Activated T-cell treated with anti-CD3 and anti-CD28 coated beads, Interleukin-2, amount 50 U/mL, for 4 hours (primary cell): ENCODE measurements around the gene SREBF2. TPM values are rescaled to one million over a fixed set of nuclear protein-coding genes. Genes with fewer than 3 reads are reported as not detected.

ENCODE experiments used
- ATAC-seq, 2 donors: fragments of 200-7000 bp; cut with Tn5 transposase; one replicate each; pipeline ENCODE4 v1.10.0; 2021
- DNase-seq: peaks from one replicate; pipeline ENCODE4 v3.0.0-alpha.2; 2020
- H3K27me3 Mint-ChIP-seq: one replicate; pipeline ENCODE4 v1.8.0; 2021; ENCODE audit warnings: low read depth, mixed read lengths
- H3K36me3 Mint-ChIP-seq: one replicate; pipeline ENCODE4 v1.8.0; 2022; ENCODE audit warnings: mixed read lengths; ENCODE audit not compliant: insufficient read depth
- H3K4me1 Mint-ChIP-seq: one replicate; pipeline ENCODE4 v1.8.0; 2021; ENCODE audit warnings: low read depth, mixed read lengths
- H3K4me3 Mint-ChIP-seq: one replicate; pipeline ENCODE4 v1.8.0; 2021; ENCODE audit warnings: mild to moderate bottlenecking, moderate library complexity, mixed read lengths
- H3K9me3 Mint-ChIP-seq: one replicate; pipeline ENCODE4 v1.8.0; 2021; ENCODE audit warnings: mixed read lengths
- total RNA-seq, 3 donors: library from RNA; stranded (reverse); gene quantifications; one replicate each; pipeline ENCODE4 v1.2.1, GENCODE V29; 2021

Gene SREBF2
- total RNA-seq, 3 donors from 2014 or later: 123 to 178 (median 155) TPM

GRCh38 chr22:41909310-41910049, 76.6 kb downstream of the SREBF2 start:
- peaks cover 30% of the 10 kb centered on the region for H3K4me1 Mint-ChIP-seq
- ATAC-seq: no peak
- H3K4me3 Mint-ChIP-seq: peak overlapping the region; percentile 24
- H3K27me3 Mint-ChIP-seq: peaks cover 29% of the 10 kb centered on the region
- peaks cover 5% of the 10 kb centered on the region for H3K36me3 Mint-ChIP-seq
- no peak for DNase-seq
- H3K9me3 Mint-ChIP-seq: no peaks in the 10 kb centered on the region

GRCh38 chr22:41910050-41911000, 77.4 kb downstream of the SREBF2 start:
- Mint-ChIP-seq H3K4me3 (peak overlapping the region; percentile 50), H3K4me1 (peaks cover 31% of the 10 kb centered on the region), H3K36me3 (peaks cover 5% of the 10 kb centered on the region), H3K9me3 (no peaks in the 10 kb centered on the region), H3K27me3 (peaks cover 32% of the 10 kb centered on the region)
- ATAC-seq (peak; percentile 21 to 44), DNase-seq (peak; percentile 36)

GRCh38 chr22:41911001-41911611, 78.2 kb downstream of the SREBF2 start:
- Mint-ChIP-seq H3K36me3 (peaks cover 1% of the 10 kb centered on the region), H3K9me3 (no peaks in the 10 kb centered on the region), H3K4me3 (no peak overlapping the region), H3K4me1 (peaks cover 37% of the 10 kb centered on the region), H3K27me3 (peaks cover 40% of the 10 kb centered on the region)
- peak in 1 of 2 donors; percentile 20 for ATAC-seq
- no peak for DNase-seq

- ATAC-seq (no peak), DNase-seq (no peak)
- peaks cover 45% of the 10 kb centered on the region for H3K27me3 Mint-ChIP-seq
- H3K4me1 Mint-ChIP-seq: peaks cover 38% of the 10 kb centered on the region
- H3K9me3 Mint-ChIP-seq: no peaks in the 10 kb centered on the region
- H3K36me3 Mint-ChIP-seq: peaks cover under 1% of the 10 kb centered on the region
- H3K4me3 Mint-ChIP-seq: peak overlapping the region; percentile 65
Measured at GRCh38 chr22:41912338-41913039, 79.6 kb downstream of the SREBF2 start.

- no peaks in the 10 kb centered on the region for H3K36me3 Mint-ChIP-seq
- no peaks in the 10 kb centered on the region for H3K9me3 Mint-ChIP-seq
- peaks cover 36% of the 10 kb centered on the region for H3K4me1 Mint-ChIP-seq
- no peak for DNase-seq
- H3K27me3 Mint-ChIP-seq: peaks cover 45% of the 10 kb centered on the region
- ATAC-seq: no peak
- peak overlapping the region; percentile 65 for H3K4me3 Mint-ChIP-seq
Measured at GRCh38 chr22:41913040-41913719, 80.3 kb downstream of the SREBF2 start.

- peaks cover 32% of the 10 kb centered on the region for H3K4me1 Mint-ChIP-seq
Measured at GRCh38 chr22:41913842-41914534, 81.1 kb downstream of the SREBF2 start.

GRCh38 chr22:41914611-41915034, 81.7 kb downstream of the SREBF2 start:
- peak; percentile 13 to 18 for ATAC-seq
- H3K4me3 Mint-ChIP-seq: no peak overlapping the region
- H3K9me3 Mint-ChIP-seq: no peaks in the 10 kb centered on the region
- H3K4me1 Mint-ChIP-seq: peaks cover 29% of the 10 kb centered on the region
- no peak for DNase-seq
- peaks cover 40% of the 10 kb centered on the region for H3K27me3 Mint-ChIP-seq
- H3K36me3 Mint-ChIP-seq: no peaks in the 10 kb centered on the region

More at GRCh38 chr22:41913842-41914534, 81.1 kb downstream of the SREBF2 start:
- H3K36me3 Mint-ChIP-seq: no peaks in the 10 kb centered on the region
- ATAC-seq: peak in 1 of 2 donors; percentile 8
- no peaks in the 10 kb centered on the region for H3K9me3 Mint-ChIP-seq
- H3K27me3 Mint-ChIP-seq: peaks cover 43% of the 10 kb centered on the region
- no peak for DNase-seq
- H3K4me3 Mint-ChIP-seq: no peak overlapping the region

GRCh38 chr22:41915035-41915785, 82.3 kb downstream of the SREBF2 start, which contains the start of gene SHISA8:
TSS of gene SHISA8 (minus strand) at chr22:41915074. CDS start at chr22:41914667, 407 bp downstream.
- peak within 1 kb of the TSS; percentile 61 for H3K4me3 Mint-ChIP-seq
- H3K4me1 Mint-ChIP-seq: peaks cover 30% of the 10 kb centered on the region
- ATAC-seq (peak; percentile 53 to 60), DNase-seq (peak; percentile 61)
- H3K36me3 Mint-ChIP-seq: no peaks in the 10 kb centered on the region
- H3K9me3 Mint-ChIP-seq: no peaks in the 10 kb centered on the region
- peaks cover 40% of the 10 kb centered on the region for H3K27me3 Mint-ChIP-seq

- Mint-ChIP-seq H3K4me1 (peaks cover 33% of the 10 kb centered on the region), H3K36me3 (no peaks in the 10 kb centered on the region), H3K9me3 (no peaks in the 10 kb centered on the region), H3K27me3 (peaks cover 40% of the 10 kb centered on the region), H3K4me3 (peak overlapping the region; percentile 26)
- DNase-seq (no peak), ATAC-seq (no peak)
Measured at GRCh38 chr22:41915786-41916493, 83.0 kb downstream of the SREBF2 start.

GRCh38 chr22:41916745-41917358, 83.9 kb downstream of the SREBF2 start:
- DNase-seq (no peak), ATAC-seq (no peak)
- peaks cover 28% of the 10 kb centered on the region for H3K4me1 Mint-ChIP-seq
- H3K9me3 Mint-ChIP-seq: no peaks in the 10 kb centered on the region
- peaks cover 32% of the 10 kb centered on the region for H3K27me3 Mint-ChIP-seq
- no peak overlapping the region for H3K4me3 Mint-ChIP-seq
- no peaks in the 10 kb centered on the region for H3K36me3 Mint-ChIP-seq

- Mint-ChIP-seq H3K27me3 (peaks cover 27% of the 10 kb centered on the region), H3K9me3 (no peaks in the 10 kb centered on the region), H3K4me1 (peaks cover 26% of the 10 kb centered on the region), H3K4me3 (no peak overlapping the region), H3K36me3 (no peaks in the 10 kb centered on the region)
- no peak for ATAC-seq
- no peak for DNase-seq
Measured at GRCh38 chr22:41917375-41917902, 84.5 kb downstream of the SREBF2 start.
